Gastroesophageal sphincter (tissue), 4 donors: Measurements from ENCODE around the gene CCDC180. TPM values are rescaled to one million over a fixed set of nuclear protein-coding genes. Genes with fewer than 3 reads are reported as not detected.

ENCODE experiments used
- ATAC-seq: fragments of 150-250 bp; one replicate; pipeline ENCODE4 v1.9.1; 2016; ENCODE audit warnings: mild to moderate bottlenecking, moderate library complexity
- H3K27ac ChIP-seq, 4 donors: fragments of 200-600 bp; sonication (generic) in 3 of 4; 1 replicate in 3 of 4; 2 replicates in 1 of 4; pipeline ENCODE4 v1.5.1; 2016 to 2019
- H3K27me3 ChIP-seq: fragments of 200-600 bp; sonication (generic); one replicate; pipeline ENCODE4 v1.5.1; 2019
- H3K36me3 ChIP-seq, 2 donors: fragments of 200-600 bp; sonication (generic); one replicate each; pipeline ENCODE4 v1.5.1; 2019; ENCODE audit warnings: control low read depth in 1 of 2
- H3K4me1 ChIP-seq, 3 donors: fragments of 200-600 bp; sonication (generic); 1 replicate in 2 of 3; 2 replicates in 1 of 3; pipeline ENCODE4 v1.5.1; 2016 to 2019; ENCODE audit warnings: control low read depth in 2 of 3
- H3K4me3 ChIP-seq, 2 donors: fragments of 200-600 bp; sonication (generic); one replicate each; pipeline ENCODE4 v1.5.1; 2019; ENCODE audit warnings: mild to moderate bottlenecking in 1 of 2, moderate library complexity in 1 of 2
- H3K9me3 ChIP-seq, 3 donors: fragments of 200-600 bp; sonication (generic); one replicate each; pipeline ENCODE4 v1.5.1; 2017 to 2019; ENCODE audit warnings: control low read depth in 2 of 3
- EP300 ChIP-seq: sonication (generic); formaldehyde crosslinking; IDR thresholded peaks from one replicate; pipeline ENCODE4 v1.6.1; 2017; ENCODE audit warnings: antibody characterized with exemption, mild to moderate bottlenecking
- POLR2A ChIP-seq, 2 donors: fragments of 450-650 bp; IDR thresholded peaks; one replicate each; pipeline ENCODE4 v1.6.1; 2017; ENCODE audit warnings: antibody characterized with exemption in 2 of 2, mild to moderate bottlenecking in 2 of 2, moderate library complexity in 1 of 2
- POLR2AphosphoS5 ChIP-seq: sonication (generic); formaldehyde crosslinking; IDR thresholded peaks from one replicate; pipeline ENCODE4 v1.6.1; 2017; ENCODE audit warnings: antibody characterized with exemption
- WGBS, 2 donors: methylation state at CpG; one replicate each; pipeline ENCODE4 v1.1.5; 2018; ENCODE audit warnings: low coverage in 1 of 2; 5-methylcytosine and 5-hydroxymethylcytosine counted together
- total RNA-seq, 4 donors: library from RNA; depleted of rRNA; stranded (reverse); fragments of >200 nt; gene quantifications; one replicate each; pipeline ENCODE4 v1.1.0, GENCODE V29; 2016
- TF ChIP-seq, protein P1 (sequence below), 4 experiments: fragments of 200-600 bp in 2 of 4; fragments of 450-650 bp in 2 of 4; sonication (generic) in 1 of 4; IDR thresholded peaks; one replicate each; pipeline ENCODE4 v1.5.1; 2017 to 2019; ENCODE audit warnings: antibody characterized with exemption in 4 of 4, mild to moderate bottlenecking in 2 of 4, moderate library complexity in 2 of 4

Gene CCDC180
- total RNA-seq, 4 donors from 2014 or later, result 0.12 to 9.8 (median 4.1) TPM

- no peak for TF ChIP-seq POLR2AphosphoS5
- TF ChIP-seq, protein P1, sequence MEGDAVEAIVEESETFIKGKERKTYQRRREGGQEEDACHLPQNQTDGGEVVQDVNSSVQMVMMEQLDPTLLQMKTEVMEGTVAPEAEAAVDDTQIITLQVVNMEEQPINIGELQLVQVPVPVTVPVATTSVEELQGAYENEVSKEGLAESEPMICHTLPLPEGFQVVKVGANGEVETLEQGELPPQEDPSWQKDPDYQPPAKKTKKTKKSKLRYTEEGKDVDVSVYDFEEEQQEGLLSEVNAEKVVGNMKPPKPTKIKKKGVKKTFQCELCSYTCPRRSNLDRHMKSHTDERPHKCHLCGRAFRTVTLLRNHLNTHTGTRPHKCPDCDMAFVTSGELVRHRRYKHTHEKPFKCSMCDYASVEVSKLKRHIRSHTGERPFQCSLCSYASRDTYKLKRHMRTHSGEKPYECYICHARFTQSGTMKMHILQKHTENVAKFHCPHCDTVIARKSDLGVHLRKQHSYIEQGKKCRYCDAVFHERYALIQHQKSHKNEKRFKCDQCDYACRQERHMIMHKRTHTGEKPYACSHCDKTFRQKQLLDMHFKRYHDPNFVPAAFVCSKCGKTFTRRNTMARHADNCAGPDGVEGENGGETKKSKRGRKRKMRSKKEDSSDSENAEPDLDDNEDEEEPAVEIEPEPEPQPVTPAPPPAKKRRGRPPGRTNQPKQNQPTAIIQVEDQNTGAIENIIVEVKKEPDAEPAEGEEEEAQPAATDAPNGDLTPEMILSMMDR (IDR thresholded peaks at IDR 0.05), result no peak
- no peak for TF ChIP-seq POLR2A (IDR thresholded peaks at IDR 0.05)
- no peak for TF ChIP-seq EP300
- no peaks in the 10 kb centered on the region for H3K4me1 ChIP-seq
- WGBS, 2 donors, result 93 to 100% methylated on average over 3 to 5 of the region's 7 CpGs
- no peak overlapping the region for H3K4me3 ChIP-seq
- H3K27ac ChIP-seq, result no peak overlapping the region
- ATAC-seq, result no peak
- H3K27me3 ChIP-seq, result no peaks in the 10 kb centered on the region
- H3K36me3 ChIP-seq, result peaks cover 0 to 73% of the 10 kb centered on the region in 2 donors
- H3K9me3 ChIP-seq, result no peaks in the 10 kb centered on the region
These were observed 29.5 kb upstream of the CCDC180 start for GRCh38 chr9:97277953-97278352.

DNA sequence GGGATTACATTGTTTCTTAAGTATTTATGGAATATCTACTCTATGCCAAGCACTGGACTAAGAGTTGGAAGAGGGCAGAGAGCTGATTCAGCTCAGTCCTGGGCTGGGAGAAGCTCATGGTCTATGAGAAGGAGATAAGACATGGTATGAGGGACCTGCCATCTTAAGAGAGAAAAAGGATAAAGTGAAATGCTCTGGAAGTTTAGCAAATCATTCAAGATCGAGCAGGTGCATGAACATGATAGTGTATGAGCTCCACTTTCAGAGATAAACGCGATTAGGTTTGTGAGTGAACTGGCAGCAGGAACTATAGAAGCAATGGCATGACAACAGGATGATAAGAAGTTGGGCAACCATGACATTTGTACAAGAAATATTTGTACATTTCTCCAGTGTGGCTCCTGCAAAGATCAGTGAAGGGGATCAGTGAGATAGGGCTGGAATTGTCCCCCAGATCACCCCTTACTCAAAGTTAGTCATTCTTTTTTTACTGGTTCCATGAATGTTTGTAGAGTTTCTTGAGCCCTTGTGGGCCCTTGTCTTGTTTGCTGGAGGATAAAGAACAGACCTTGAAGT is 26.6 kb upstream of the CCDC180 start:
- H3K27ac ChIP-seq, result no peak overlapping the region
- H3K4me3 ChIP-seq, result no peak overlapping the region
- no peaks in the 10 kb centered on the region for H3K27me3 ChIP-seq
- H3K36me3 ChIP-seq, result peaks cover 0 to 94% of the 10 kb centered on the region in 2 donors
- H3K9me3 ChIP-seq, result no peaks in the 10 kb centered on the region
- no peak for ATAC-seq
- 92 to 96% methylated on average over 3 of the region's 3 CpGs for WGBS, 2 donors
- H3K4me1 ChIP-seq, result no peaks in the 10 kb centered on the region
- TF ChIP-seq POLR2A (IDR thresholded peaks at IDR 0.05) (no peak), POLR2AphosphoS5 (no peak), EP300 (no peak)
- TF ChIP-seq, protein P1 (IDR thresholded peaks at IDR 0.05), result no peak

- Histone ChIP-seq H3K36me3 (peaks cover 0 to 94% of the 10 kb centered on the region in 2 donors), H3K4me1 (no peaks in the 10 kb centered on the region), H3K27me3 (no peaks in the 10 kb centered on the region)
These were observed 23.7 kb upstream of the CCDC180 start for GRCh38 chr9:97283768-97284167.

DNA sequence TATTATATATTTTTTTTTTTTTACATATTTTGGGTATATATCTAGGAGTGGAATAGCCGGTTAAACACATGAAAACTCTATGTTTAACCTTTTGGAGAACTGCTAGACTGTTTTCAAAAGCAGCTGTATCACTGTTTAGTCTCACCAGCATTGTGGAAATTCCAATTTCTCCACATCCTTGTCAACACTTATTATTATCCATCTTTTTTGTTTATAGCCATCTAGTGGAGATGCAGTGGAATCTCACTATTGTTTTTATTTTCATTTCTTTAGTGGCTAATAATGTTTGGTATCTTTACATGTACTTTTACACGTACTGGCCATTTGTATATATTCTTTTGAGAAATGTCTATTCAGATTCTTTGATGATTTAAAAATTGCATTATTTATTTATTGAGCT is 22.7 kb upstream of the CCDC180 start:
- Histone ChIP-seq H3K36me3 (peaks cover 0 to 94% of the 10 kb centered on the region in 2 donors), H3K9me3 (no peaks in the 10 kb centered on the region), H3K4me3 (no peak overlapping the region), H3K27me3 (no peaks in the 10 kb centered on the region), H3K4me1 (no peaks in the 10 kb centered on the region), H3K27ac (no peak overlapping the region)
- 100% methylated on average over 2 of the region's 2 CpGs for WGBS, 2 donors
- no peak for TF ChIP-seq POLR2AphosphoS5
- no peak for TF ChIP-seq EP300
- TF ChIP-seq POLR2A (IDR thresholded peaks at IDR 0.05), result no peak
- TF ChIP-seq, protein P1 (IDR thresholded peaks at IDR 0.05), result no peak
- no peak for ATAC-seq

More at GRCh38 chr9:97283768-97284167, 23.7 kb upstream of the CCDC180 start:
- H3K4me3 ChIP-seq, result no peak overlapping the region
- H3K27ac ChIP-seq, result no peak overlapping the region
- TF ChIP-seq EP300 (no peak), POLR2A (IDR thresholded peaks at IDR 0.05) (no peak), POLR2AphosphoS5 (no peak)
- TF ChIP-seq, protein P1 (IDR thresholded peaks at IDR 0.05), result no peak
- ATAC-seq, result no peak
- H3K9me3 ChIP-seq, result no peaks in the 10 kb centered on the region

GRCh38 chr9:97292200-97292599 is 15.3 kb upstream of the CCDC180 start:
- no CpG with 5 or more reads among the region's 3 CpGs for WGBS, 2 donors
- TF ChIP-seq POLR2AphosphoS5 (no peak), POLR2A (IDR thresholded peaks at IDR 0.05) (no peak), EP300 (no peak)
- TF ChIP-seq, protein P1 (IDR thresholded peaks at IDR 0.05), result no peak
- ATAC-seq, result no peak
- H3K27me3 ChIP-seq, result no peaks in the 10 kb centered on the region
- H3K36me3 ChIP-seq, result peaks cover 0 to 89% of the 10 kb centered on the region in 2 donors
- no peak overlapping the region for H3K4me3 ChIP-seq
- H3K9me3 ChIP-seq, result no peaks in the 10 kb centered on the region
- peaks cover 0 to 20% (median 8%) of the 10 kb centered on the region in 3 donors for H3K4me1 ChIP-seq
- no peak overlapping the region for H3K27ac ChIP-seq
